Neural cell (in vitro differentiated cells): Measurements from ENCODE around the gene ZNF385D. TPM values are rescaled to one million over a fixed set of nuclear protein-coding genes. Genes with fewer than 3 reads are reported as not detected.

Source experiments
- H2AFZ ChIP-seq: fragments of 200-600, 300-800 bp; sonication (generic), shearing (Covaris generic); 2 replicates; pipeline ENCODE4 v1.6.0; 2014; ENCODE audit warnings: low read depth, mild to moderate bottlenecking, antibody characterized with exemption, low read length, moderate library complexity
- H3F3A ChIP-seq: fragments of 200-600 bp; shearing (Covaris generic); 2 replicates; pipeline ENCODE4 v1.6.1; 2016; ENCODE audit warnings: mild to moderate bottlenecking, moderate library complexity, mixed read lengths, antibody characterized with exemption, low read length; ENCODE audit not compliant: insufficient read depth, poor library complexity, severe bottlenecking
- H3K27ac ChIP-seq: fragments of 200-600, 300-800 bp; sonication (generic), shearing (Covaris generic); 2 replicates; pipeline ENCODE4 v1.5.1; 2014; ENCODE audit warnings: mild to moderate bottlenecking, low read length, moderate library complexity
- H3K27me3 ChIP-seq: fragments of 300-800, 200-600 bp; sonication (generic), shearing (Covaris generic); 2 replicates; pipeline ENCODE4 v1.6.0; 2014; ENCODE audit warnings: mild to moderate bottlenecking, low read depth, low read length, moderate library complexity; ENCODE audit not compliant: insufficient read depth
- H3K36me3 ChIP-seq: fragments of 300-800, 200-600 bp; sonication (generic), shearing (Covaris generic); 2 replicates; pipeline ENCODE4 v1.5.1; 2014; ENCODE audit warnings: mild to moderate bottlenecking, antibody characterized with exemption, low read length, moderate library complexity; ENCODE audit not compliant: insufficient read depth
- H3K4me2 ChIP-seq: fragments of 300-800, 200-600 bp; sonication (generic), shearing (Covaris generic); 2 replicates; pipeline ENCODE4 v1.6.0; 2014; ENCODE audit warnings: mild to moderate bottlenecking, low read length
- H3K4me3 ChIP-seq: fragments of 300-800, 200-600 bp; sonication (generic), shearing (Covaris generic); 2 replicates; pipeline ENCODE4 v1.5.1; 2014; ENCODE audit warnings: mild to moderate bottlenecking, low read length, moderate library complexity
- H3K79me2 ChIP-seq: fragments of 200-600 bp; shearing (Covaris generic); replicated peaks from 2 replicates; pipeline ENCODE4 v1.6.0; 2014; ENCODE audit warnings: mild to moderate bottlenecking, low read length, moderate library complexity; ENCODE audit not compliant: insufficient read depth
- H3K9ac ChIP-seq: fragments of 300-800, 200-600 bp; sonication (generic), shearing (Covaris generic); 2 replicates; pipeline ENCODE4 v1.6.1; 2016; ENCODE audit warnings: mild to moderate bottlenecking, low read length, mixed read lengths
- H3K9me2 ChIP-seq: fragments of 200-600 bp; shearing (Covaris generic); 2 replicates; pipeline ENCODE4 v1.6.1; 2016; ENCODE audit warnings: mild to moderate bottlenecking, low read length, mixed read lengths; ENCODE audit not compliant: insufficient read depth
- H3K9me3 ChIP-seq: fragments of 200-600, 300-800 bp; sonication (generic), shearing (Covaris generic); 2 replicates; pipeline ENCODE4 v1.6.1; 2016; ENCODE audit warnings: mild to moderate bottlenecking, mixed run types, low read length, moderate library complexity, mixed read lengths
- H4K20me1 ChIP-seq: fragments of 200-600 bp; shearing (Covaris generic); 2 replicates; pipeline ENCODE4 v1.6.1; 2016; ENCODE audit warnings: mild to moderate bottlenecking, mixed run types; ENCODE audit not compliant: insufficient read depth
- EP300 ChIP-seq: fragments of 450-650 bp; conservative IDR thresholded peaks from 2 replicates; pipeline ENCODE4 v1.6.1; 2014; ENCODE audit warnings: antibody characterized with exemption, mild to moderate bottlenecking, moderate library complexity; ENCODE audit not compliant: poor library complexity, severe bottlenecking
- EZH2 ChIP-seq: fragments of 200-600, 300-800 bp; shearing (Covaris generic), sonication (generic); IDR thresholded peaks from 2 replicates; pipeline ENCODE4 v1.6.1; 2014; ENCODE audit warnings: antibody characterized with exemption, low read length, borderline replicate concordance, mild to moderate bottlenecking; ENCODE audit not compliant: insufficient read depth, poor library complexity, severe bottlenecking
- MXI1 ChIP-seq: fragments of 450-650 bp; conservative IDR thresholded peaks from 2 replicates; pipeline ENCODE4 v1.6.1; 2014; ENCODE audit warnings: antibody characterized with exemption, mild to moderate bottlenecking; ENCODE audit not compliant: poor library complexity, severe bottlenecking
- POLR2AphosphoS5 ChIP-seq: IDR thresholded peaks from 2 replicates; pipeline ENCODE4 v1.6.1; 2012
- RAD21 ChIP-seq: fragments of 450-650 bp; conservative IDR thresholded peaks from 2 replicates; pipeline ENCODE4 v1.6.1; 2014; ENCODE audit warnings: antibody characterized with exemption, mild to moderate bottlenecking, moderate library complexity
- SMC3 ChIP-seq: fragments of 450-650 bp; conservative IDR thresholded peaks from 2 replicates; pipeline ENCODE4 v1.6.1; 2014; ENCODE audit warnings: antibody characterized with exemption, mild to moderate bottlenecking, moderate library complexity; ENCODE audit not compliant: poor library complexity
- TAF1 ChIP-seq: IDR thresholded peaks from 2 replicates; pipeline ENCODE4 v1.6.1; 2012; ENCODE audit warnings: low read depth
- polyA plus RNA-seq: library from polyadenylated mRNA; depleted of rRNA; stranded (reverse); fragments of >200 nt; gene quantifications from 2 replicates; pipeline ENCODE4 v1.2.3, GENCODE V29; 2014
- TF ChIP-seq, protein P1 (sequence below): IDR thresholded peaks from 2 replicates; pipeline ENCODE4 v1.6.1; 2012; ENCODE audit warnings: borderline replicate concordance
- TF ChIP-seq, protein P2 (sequence below): fragments of 450-650 bp; IDR thresholded peaks from 2 replicates; pipeline ENCODE4 v1.5.1; 2014; ENCODE audit warnings: antibody characterized with exemption, mild to moderate bottlenecking, moderate library complexity; ENCODE audit not compliant: poor library complexity, severe bottlenecking

ZNF385D gene
- polyA plus RNA-seq, 1 donor from 2014 or later = 3.4 TPM

DNA sequence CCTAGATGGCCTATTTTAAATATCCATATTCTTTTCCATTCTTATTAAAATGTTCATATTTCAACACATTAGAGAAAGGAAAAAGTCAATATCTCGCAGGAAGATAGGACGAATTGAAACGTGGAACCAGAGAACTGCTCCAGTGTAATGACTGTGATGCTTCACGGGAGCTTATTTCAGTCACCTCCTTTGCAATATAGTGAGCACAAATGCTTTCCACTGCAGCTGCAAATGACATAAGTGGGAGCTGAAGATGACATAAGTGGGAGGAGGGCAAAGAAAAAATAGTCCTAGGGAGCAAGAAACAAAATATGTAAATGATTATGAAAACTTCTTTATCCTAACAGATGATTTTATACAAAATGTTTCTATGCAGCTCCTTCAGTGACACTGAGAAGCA lies 324.1 kb downstream of the ZNF385D start:
- no peaks in the 10 kb centered on the region for H4K20me1 ChIP-seq
- H3K9ac ChIP-seq = no peak overlapping the region
- H3K4me3 ChIP-seq = no peak overlapping the region
- H3K9me2 ChIP-seq = no peaks in the 10 kb centered on the region
- no peak overlapping the region for H3K27ac ChIP-seq
- no peak for TF ChIP-seq POLR2AphosphoS5
- no peak for TF ChIP-seq TAF1
- TF ChIP-seq SMC3 = no peak
- no peak for TF ChIP-seq MXI1
- TF ChIP-seq EZH2 = no peak
- TF ChIP-seq RAD21 = no peak
- no peak for TF ChIP-seq EP300
- TF ChIP-seq, protein P1, sequence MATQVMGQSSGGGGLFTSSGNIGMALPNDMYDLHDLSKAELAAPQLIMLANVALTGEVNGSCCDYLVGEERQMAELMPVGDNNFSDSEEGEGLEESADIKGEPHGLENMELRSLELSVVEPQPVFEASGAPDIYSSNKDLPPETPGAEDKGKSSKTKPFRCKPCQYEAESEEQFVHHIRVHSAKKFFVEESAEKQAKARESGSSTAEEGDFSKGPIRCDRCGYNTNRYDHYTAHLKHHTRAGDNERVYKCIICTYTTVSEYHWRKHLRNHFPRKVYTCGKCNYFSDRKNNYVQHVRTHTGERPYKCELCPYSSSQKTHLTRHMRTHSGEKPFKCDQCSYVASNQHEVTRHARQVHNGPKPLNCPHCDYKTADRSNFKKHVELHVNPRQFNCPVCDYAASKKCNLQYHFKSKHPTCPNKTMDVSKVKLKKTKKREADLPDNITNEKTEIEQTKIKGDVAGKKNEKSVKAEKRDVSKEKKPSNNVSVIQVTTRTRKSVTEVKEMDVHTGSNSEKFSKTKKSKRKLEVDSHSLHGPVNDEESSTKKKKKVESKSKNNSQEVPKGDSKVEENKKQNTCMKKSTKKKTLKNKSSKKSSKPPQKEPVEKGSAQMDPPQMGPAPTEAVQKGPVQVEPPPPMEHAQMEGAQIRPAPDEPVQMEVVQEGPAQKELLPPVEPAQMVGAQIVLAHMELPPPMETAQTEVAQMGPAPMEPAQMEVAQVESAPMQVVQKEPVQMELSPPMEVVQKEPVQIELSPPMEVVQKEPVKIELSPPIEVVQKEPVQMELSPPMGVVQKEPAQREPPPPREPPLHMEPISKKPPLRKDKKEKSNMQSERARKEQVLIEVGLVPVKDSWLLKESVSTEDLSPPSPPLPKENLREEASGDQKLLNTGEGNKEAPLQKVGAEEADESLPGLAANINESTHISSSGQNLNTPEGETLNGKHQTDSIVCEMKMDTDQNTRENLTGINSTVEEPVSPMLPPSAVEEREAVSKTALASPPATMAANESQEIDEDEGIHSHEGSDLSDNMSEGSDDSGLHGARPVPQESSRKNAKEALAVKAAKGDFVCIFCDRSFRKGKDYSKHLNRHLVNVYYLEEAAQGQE = no peak
- TF ChIP-seq, protein P2, sequence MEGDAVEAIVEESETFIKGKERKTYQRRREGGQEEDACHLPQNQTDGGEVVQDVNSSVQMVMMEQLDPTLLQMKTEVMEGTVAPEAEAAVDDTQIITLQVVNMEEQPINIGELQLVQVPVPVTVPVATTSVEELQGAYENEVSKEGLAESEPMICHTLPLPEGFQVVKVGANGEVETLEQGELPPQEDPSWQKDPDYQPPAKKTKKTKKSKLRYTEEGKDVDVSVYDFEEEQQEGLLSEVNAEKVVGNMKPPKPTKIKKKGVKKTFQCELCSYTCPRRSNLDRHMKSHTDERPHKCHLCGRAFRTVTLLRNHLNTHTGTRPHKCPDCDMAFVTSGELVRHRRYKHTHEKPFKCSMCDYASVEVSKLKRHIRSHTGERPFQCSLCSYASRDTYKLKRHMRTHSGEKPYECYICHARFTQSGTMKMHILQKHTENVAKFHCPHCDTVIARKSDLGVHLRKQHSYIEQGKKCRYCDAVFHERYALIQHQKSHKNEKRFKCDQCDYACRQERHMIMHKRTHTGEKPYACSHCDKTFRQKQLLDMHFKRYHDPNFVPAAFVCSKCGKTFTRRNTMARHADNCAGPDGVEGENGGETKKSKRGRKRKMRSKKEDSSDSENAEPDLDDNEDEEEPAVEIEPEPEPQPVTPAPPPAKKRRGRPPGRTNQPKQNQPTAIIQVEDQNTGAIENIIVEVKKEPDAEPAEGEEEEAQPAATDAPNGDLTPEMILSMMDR = no peak
- no peaks in the 10 kb centered on the region for H3K9me3 ChIP-seq
- no peaks in the 10 kb centered on the region for H3K36me3 ChIP-seq
- no peaks in the 10 kb centered on the region for H3F3A ChIP-seq
- H3K27me3 ChIP-seq = no peaks in the 10 kb centered on the region
- no peak overlapping the region for H3K4me2 ChIP-seq
- no peaks in the 10 kb centered on the region for H3K79me2 ChIP-seq
- H2AFZ ChIP-seq = no peak overlapping the region

DNA sequence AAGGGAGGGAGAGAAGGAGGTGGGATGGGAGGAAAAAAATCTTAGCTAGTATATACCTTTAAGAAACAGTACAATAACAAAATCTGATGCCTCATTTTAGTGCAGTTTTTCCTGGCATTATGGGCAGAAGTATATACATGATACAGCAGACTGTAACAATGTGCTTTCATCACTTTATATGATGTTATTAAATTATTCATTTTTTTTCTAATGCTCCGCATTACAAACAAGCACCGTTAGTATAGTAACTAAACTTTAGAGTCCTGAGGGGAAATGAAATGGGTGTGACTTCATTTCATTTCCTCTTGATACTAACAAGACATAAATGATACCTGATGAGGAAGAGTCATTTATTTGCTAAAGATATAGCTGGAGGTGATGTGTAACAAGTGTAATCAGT lies 325.3 kb downstream of the ZNF385D start:
- Histone ChIP-seq H3K9me2 (no peaks in the 10 kb centered on the region), H2AFZ (no peak overlapping the region), H3K27ac (no peak overlapping the region), H3K9ac (no peak overlapping the region), H3K4me2 (no peak overlapping the region), H4K20me1 (no peaks in the 10 kb centered on the region), H3K79me2 (no peaks in the 10 kb centered on the region), H3K36me3 (no peaks in the 10 kb centered on the region), H3K27me3 (no peaks in the 10 kb centered on the region), H3K4me3 (no peak overlapping the region), H3F3A (no peaks in the 10 kb centered on the region), H3K9me3 (no peaks in the 10 kb centered on the region)
- TF ChIP-seq RAD21 = no peak
- no peak for TF ChIP-seq EZH2
- TF ChIP-seq, protein P1 = no peak
- TF ChIP-seq EP300 = no peak
- no peak for TF ChIP-seq MXI1
- TF ChIP-seq, protein P2 = no peak
- no peak for TF ChIP-seq POLR2AphosphoS5
- TF ChIP-seq TAF1 = no peak
- TF ChIP-seq SMC3 = no peak
